GM21381 (cell line): Measurements from ENCODE around the gene ZDHHC9.

Experiments used
- ATAC-seq: cut with Tn5 transposase; IDR thresholded peaks from one replicate; pipeline ENCODE4 v1.9.1; 2021; ENCODE audit warnings: mild to moderate bottlenecking, moderate library complexity; ENCODE audit not compliant: unreplicated experiment

The ZDHHC9 gene

GRCh38 chrX:129823522-129823921, 20.2 kb downstream of the ZDHHC9 start:
- no peak for ATAC-seq

GRCh38 chrX:129823115-129823514, 20.6 kb downstream of the ZDHHC9 start:
- ATAC-seq: no peak

- ATAC-seq: no peak
These were observed 25.6 kb downstream of the ZDHHC9 start for GRCh38 chrX:129818123-129818522.

GRCh38 chrX:129813662-129814368, 29.9 kb downstream of the ZDHHC9 start:
- no peak for ATAC-seq

- no peak for ATAC-seq
These were observed 34.6 kb downstream of the ZDHHC9 start for GRCh38 chrX:129808829-129809796.

GRCh38 chrX:129808158-129808828, 35.4 kb downstream of the ZDHHC9 start:
- ATAC-seq: no peak

- no peak for ATAC-seq
These were observed 38.9 kb downstream of the ZDHHC9 start for GRCh38 chrX:129804806-129805205.

GRCh38 chrX:129802863-129803262, 40.8 kb downstream of the ZDHHC9 start:
- no peak for ATAC-seq

- no peak for ATAC-seq
These were observed 43.5 kb downstream of the ZDHHC9 start for GRCh38 chrX:129800186-129800585.

- ATAC-seq: no peak
These were observed 44.8 kb downstream of the ZDHHC9 start for GRCh38 chrX:129798888-129799287.

- no peak for ATAC-seq
These were observed 45.2 kb downstream of the ZDHHC9 start for GRCh38 chrX:129798456-129798855.

GRCh38 chrX:129797251-129797906, 46.3 kb downstream of the ZDHHC9 start:
- no peak for ATAC-seq

GRCh38 chrX:129795584-129795983, 48.1 kb downstream of the ZDHHC9 start:
- ATAC-seq: no peak

GRCh38 chrX:129793604-129794191, 50.0 kb downstream of the ZDHHC9 start:
- no peak for ATAC-seq

GRCh38 chrX:129792586-129793291, 50.9 kb downstream of the ZDHHC9 start:
- ATAC-seq: no peak

- ATAC-seq: no peak
These were observed 51.6 kb downstream of the ZDHHC9 start for GRCh38 chrX:129791961-129792570.

GRCh38 chrX:129791336-129791735, 52.4 kb downstream of the ZDHHC9 start:
- no peak for ATAC-seq

GRCh38 chrX:129790808-129791207, 52.9 kb downstream of the ZDHHC9 start:
- no peak for ATAC-seq

GRCh38 chrX:129790146-129790545, 53.5 kb downstream of the ZDHHC9 start:
- no peak for ATAC-seq
